Left lung (tissue), 10 donors: Measurements from ENCODE around the gene NBL1. TPM values are rescaled to one million over a fixed set of nuclear protein-coding genes. Genes with fewer than 3 reads are reported as not detected.

Source experiments
- ATAC-seq: fragments of 200-7000 bp; cut with Tn5 transposase; one replicate; pipeline ENCODE4 v1.9.1; 2020; ENCODE audit warnings: moderate library complexity
- DNase-seq, 4 donors: peaks; one replicate each; pipeline ENCODE4 v3.0.0-alpha.2; 2013 to 2020
- H3K27ac ChIP-seq, 2 donors: fragments of 200-600 bp; sonication (generic) in 1 of 2; one replicate each; pipeline versions ENCODE4 v1.5.0 to v1.8.0; 2020 to 2021
- H3K27me3 ChIP-seq, 2 donors: fragments of 200-600 bp; sonication (generic) in 1 of 2; one replicate each; pipeline versions ENCODE4 v1.5.0 to v1.8.0; 2020 to 2021
- H3K36me3 ChIP-seq, 2 donors: fragments of 200-600 bp; sonication (generic) in 1 of 2; one replicate each; pipeline versions ENCODE4 v1.5.0 to v1.8.0; 2020 to 2021
- H3K4me1 ChIP-seq, 2 donors: fragments of 200-600 bp; one replicate each; pipeline ENCODE4 v1.8.0; 2021
- H3K4me3 ChIP-seq, 2 donors: fragments of 200-600 bp; sonication (generic) in 1 of 2; one replicate each; pipeline versions ENCODE4 v1.5.0 to v1.8.0; 2020 to 2021; ENCODE audit warnings: mild to moderate bottlenecking in 1 of 2
- H3K9me3 ChIP-seq, 2 donors: fragments of 200-600 bp; sonication (generic) in 1 of 2; one replicate each; pipeline versions ENCODE4 v1.5.0 to v1.8.0; 2020 to 2021
- CTCF ChIP-seq, 2 donors: fragments of 200-600 bp; sonication (generic) in 1 of 2; IDR thresholded peaks; one replicate each; pipeline versions ENCODE4 v1.5.0 to v1.8.0; 2021; ENCODE audit warnings: antibody characterized with exemption in 2 of 2
- intact Hi-C, 2 donors: fragments of 100-400 bp; cut with DNase I; formaldehyde crosslinking; loops; one replicate each; pipeline versions ENCODE4 v1.11.2 to v1.14.2; 2022
- polyA plus RNA-seq, 6 donors: library from polyadenylated mRNA; unstranded; fragments of 120-200 nt; gene quantifications; one replicate each; pipeline ENCODE4 v1.2.1, GENCODE V29; 2013; ENCODE audit not compliant: insufficient read length in 6 of 6
- total RNA-seq, 2 donors: library from RNA; stranded (reverse); fragmentation: NEBNext Ultra II Directional; extraction: Animal tissue kit (Norgen Biotek cat#: 25700); gene quantifications; one replicate each; pipeline ENCODE4 v1.2.1, GENCODE V29; 2021
- donor health status: DM: no; HTN: yes; CAD: no.
- donor health status: DM: no; HTN: no; CAD: no.

Gene NBL1
- total and polyA plus RNA-seq, 8 donors = 69.1 to 180 (median 89.6) TPM

GRCh38 chr1:19690342-19690741, 46.2 kb downstream of the NBL1 start:
- ATAC-seq (no peak), DNase-seq (no peak)
- Histone ChIP-seq H3K27me3 (no peaks in the 10 kb centered on the region), H3K9me3 (peaks cover 0 to 15% of the 10 kb centered on the region in 2 donors), H3K4me1 (no peaks in the 10 kb centered on the region), H3K4me3 (no peak overlapping the region), H3K36me3 (peaks cover 0 to 78% of the 10 kb centered on the region in 2 donors), H3K27ac (no peak overlapping the region)
- no peak for TF ChIP-seq CTCF (IDR thresholded peaks at IDR 0.05)
- intact Hi-C loops = no loop called here

GRCh38 chr1:19694298-19694697, 50.2 kb downstream of the NBL1 start:
- peaks cover 0 to 11% of the 10 kb centered on the region in 2 donors for H3K9me3 ChIP-seq
- TF ChIP-seq CTCF (IDR thresholded peaks at IDR 0.05) = no peak
- DNase-seq (no peak), ATAC-seq (no peak)
- H3K27me3 ChIP-seq = no peaks in the 10 kb centered on the region
- peaks cover 0 to 64% of the 10 kb centered on the region in 2 donors for H3K36me3 ChIP-seq
- H3K27ac ChIP-seq = no peak overlapping the region
- intact Hi-C loops = no loop called here
- no peak overlapping the region for H3K4me3 ChIP-seq
- no peaks in the 10 kb centered on the region for H3K4me1 ChIP-seq

DNA sequence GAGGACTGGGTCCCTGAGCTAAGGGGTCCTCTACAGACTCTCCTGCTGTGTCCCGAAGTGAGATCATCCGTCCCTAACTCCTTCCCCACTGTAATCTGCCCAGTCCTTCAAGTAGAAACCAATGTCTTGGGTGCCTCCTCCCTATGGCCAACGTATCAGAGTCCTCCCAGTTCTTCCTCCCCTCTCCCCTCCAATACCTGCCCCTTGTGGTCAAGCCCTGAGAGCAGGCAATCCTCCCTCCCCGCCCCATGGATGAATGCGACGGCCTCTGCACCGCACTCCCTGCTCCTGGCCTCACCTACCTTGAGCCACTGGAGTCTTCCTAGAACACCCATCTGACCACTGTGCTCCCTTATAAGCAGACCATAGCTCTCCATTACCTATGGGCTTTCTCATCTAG, 51.7 kb downstream of the NBL1 start:
- intact Hi-C loops = no loop called here
- ATAC-seq = no peak
- H3K4me3 ChIP-seq = no peak overlapping the region
- peaks cover 0 to 60% of the 10 kb centered on the region in 2 donors for H3K36me3 ChIP-seq
- no peak overlapping the region for H3K27ac ChIP-seq
- no peak for DNase-seq
- H3K4me1 ChIP-seq = no peaks in the 10 kb centered on the region
- H3K9me3 ChIP-seq = no peaks in the 10 kb centered on the region
- no peaks in the 10 kb centered on the region for H3K27me3 ChIP-seq
- no peak for TF ChIP-seq CTCF (IDR thresholded peaks at IDR 0.05)

DNA sequence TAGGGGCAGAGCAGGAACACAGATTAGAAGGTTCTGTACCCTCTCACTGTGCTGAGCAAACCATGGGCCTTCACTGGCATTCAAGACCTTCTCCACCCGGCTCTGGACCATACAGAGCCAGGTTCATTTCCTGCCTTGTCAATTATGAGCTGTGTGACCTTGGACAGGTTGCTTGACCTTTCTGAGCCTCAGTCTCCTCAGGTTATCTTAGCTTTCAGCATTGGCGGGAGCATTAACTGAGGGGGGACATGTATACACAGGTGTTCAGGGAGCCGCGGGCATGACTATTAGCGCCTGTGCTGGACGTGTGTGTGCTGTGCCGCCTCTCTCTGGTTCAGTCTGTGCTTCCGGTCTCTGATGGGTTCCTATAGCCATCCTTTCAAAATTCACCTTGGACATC, 52.7 kb downstream of the NBL1 start:
- Histone ChIP-seq H3K27me3 (no peaks in the 10 kb centered on the region), H3K36me3 (peaks cover 0 to 54% of the 10 kb centered on the region in 2 donors), H3K4me1 (no peaks in the 10 kb centered on the region), H3K27ac (no peak overlapping the region), H3K9me3 (no peaks in the 10 kb centered on the region), H3K4me3 (no peak overlapping the region)
- intact Hi-C loops = no loop called here
- ATAC-seq = no peak
- TF ChIP-seq CTCF (IDR thresholded peaks at IDR 0.05) = no peak
- no peak for DNase-seq

GRCh38 chr1:19698181-19698580, 54.1 kb downstream of the NBL1 start:
- H3K27me3 ChIP-seq = no peaks in the 10 kb centered on the region
- ATAC-seq (no peak), DNase-seq (no peak)
- H3K9me3 ChIP-seq = no peaks in the 10 kb centered on the region
- no peak overlapping the region for H3K27ac ChIP-seq
- no peak for TF ChIP-seq CTCF (IDR thresholded peaks at IDR 0.05)
- no peak overlapping the region for H3K4me3 ChIP-seq
- no peaks in the 10 kb centered on the region for H3K4me1 ChIP-seq
- intact Hi-C loops = no loop called here
- peaks cover 0 to 42% of the 10 kb centered on the region in 2 donors for H3K36me3 ChIP-seq
